SIG-M5 treated with dmso at 0.1 percent for 504 hours (cell line): ENCODE measurements around the gene AHDC1.

Experiments
- DNase-seq: peaks from one replicate; lab custom pipeline; 2025; ENCODE audit not compliant: unreplicated experiment; lab: John Stamatoyannopoulos, UW

Gene AHDC1

DNA sequence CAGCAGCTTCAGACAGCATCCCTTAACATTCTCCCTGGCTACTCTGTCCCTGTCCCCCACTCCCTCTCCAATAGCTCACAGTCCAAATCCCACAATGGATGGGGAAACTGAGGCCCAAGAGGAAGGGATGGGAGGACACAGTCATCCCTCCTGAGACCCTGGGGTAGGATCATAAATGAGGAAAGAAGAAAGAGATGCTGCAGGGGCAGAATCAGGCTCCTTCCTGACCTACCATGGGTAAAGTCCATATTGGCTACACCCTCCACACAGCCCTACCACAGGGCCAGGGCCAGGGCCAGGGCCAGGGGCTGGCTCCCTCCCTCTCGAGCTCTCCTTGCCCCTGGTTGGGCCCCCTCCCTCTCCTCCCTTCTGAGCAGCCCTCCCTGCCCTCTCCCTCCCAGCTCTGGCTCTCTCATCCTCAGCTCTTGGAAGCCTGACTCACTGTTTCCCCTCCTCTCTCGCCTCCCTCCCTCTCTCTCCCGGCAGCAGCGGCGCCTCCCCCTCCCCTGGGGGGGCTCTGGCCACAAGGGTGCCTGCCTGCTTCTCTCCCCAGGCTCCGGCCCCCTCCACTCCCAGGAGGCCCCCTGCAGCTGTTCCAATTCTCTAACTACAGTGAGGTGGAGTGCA lies 4.9 kb downstream of the AHDC1 start:
- DNase-seq, result peak; percentile 24

DNA sequence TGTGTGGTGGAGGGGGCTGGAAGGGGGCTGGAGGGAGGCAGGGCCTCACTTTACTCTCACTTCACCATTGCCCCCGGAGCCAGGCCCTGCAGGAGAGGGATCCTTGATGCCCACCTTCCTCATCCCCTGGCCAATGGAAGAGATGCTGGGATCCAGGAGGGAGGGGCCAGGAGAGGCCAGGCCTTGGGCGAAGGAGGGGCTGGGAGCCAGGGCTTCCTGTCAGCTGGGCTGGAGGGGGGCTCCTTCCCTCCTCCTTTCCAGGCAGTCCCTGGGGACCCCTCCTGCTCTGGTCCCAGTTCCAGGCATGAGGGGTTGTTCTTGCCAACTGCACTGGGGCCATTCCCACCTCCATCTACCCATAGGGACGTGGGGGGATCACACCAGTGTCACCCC lies 5.7 kb downstream of the AHDC1 start:
- no peak for DNase-seq

DNA sequence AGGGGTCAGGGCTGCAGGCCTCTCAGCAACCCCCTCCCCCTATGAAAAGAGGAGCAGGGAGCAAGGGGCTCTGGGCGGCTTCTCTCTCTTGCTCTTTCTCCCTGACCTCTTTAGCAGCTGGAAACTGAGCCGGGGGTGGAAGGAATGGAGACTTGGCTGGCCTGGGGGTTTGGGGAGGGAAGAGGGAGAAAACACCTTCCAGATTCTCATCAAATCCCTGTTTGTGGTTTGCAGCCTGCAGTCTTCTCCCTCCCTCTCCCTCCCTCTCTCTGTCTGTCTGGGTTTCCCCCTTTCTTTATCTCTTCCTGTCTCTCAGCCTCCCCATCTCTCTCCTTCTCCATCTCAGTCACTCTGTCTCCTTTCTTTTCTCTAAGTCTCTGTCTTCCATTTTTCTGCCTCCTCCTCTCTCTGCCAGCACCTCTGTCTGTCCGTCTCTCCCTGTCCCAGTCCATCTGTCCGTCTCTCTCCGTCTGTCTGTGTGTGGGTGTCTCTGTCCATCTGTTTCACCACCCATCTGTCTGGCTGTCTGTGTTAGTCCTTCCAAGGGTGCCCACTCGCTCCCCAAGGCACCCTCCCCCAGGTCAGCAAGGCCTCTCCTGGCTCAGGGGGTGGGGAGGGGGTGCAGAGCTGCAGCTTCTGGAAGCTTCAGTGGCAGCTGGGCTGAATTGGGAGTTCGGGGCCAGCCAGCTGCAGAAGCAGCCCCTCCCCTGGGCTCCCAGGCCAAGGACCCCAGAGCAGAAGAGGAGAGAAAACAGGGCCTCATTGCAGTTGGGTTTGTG lies 6.2 kb downstream of the AHDC1 start:
- no peak for DNase-seq

DNA sequence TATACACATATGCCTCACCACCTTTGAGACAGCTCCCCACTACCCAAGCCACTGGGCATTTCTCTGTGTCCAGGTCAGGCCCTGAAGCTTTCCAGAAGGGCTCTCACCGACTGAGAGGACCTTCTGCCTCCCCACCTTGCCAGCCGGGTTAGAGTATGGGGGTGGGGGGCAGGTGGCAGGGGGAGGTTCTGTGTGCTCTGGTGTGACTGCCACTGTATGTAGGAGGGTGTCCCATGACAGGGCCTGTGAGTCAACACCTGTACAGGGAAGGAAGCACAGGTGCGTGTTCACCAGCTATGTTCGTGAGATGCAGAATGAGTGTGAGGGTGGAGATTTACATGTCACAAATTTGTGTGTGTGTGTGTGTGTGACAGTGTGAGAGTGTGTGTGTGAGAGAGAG lies 7.0 kb downstream of the AHDC1 start:
- DNase-seq, result no peak

DNA sequence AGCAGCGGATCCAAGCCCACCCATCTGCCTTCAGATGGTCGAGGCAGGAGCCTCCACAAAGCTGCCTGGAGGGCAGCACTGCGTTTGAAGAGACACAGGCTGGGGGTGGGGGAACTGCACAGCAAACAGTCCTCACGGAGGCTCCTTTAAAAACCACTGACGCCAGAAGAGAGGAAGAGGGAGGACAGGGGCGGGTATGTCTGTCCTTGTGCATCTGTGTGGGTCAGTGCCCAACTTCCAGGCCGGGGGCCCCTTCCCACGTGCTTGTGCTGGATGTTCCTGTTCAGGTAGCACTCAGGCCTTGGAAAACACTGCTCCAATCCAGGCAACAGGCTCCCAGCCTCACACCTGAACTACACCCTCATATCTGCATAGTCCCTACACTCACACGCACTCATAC lies 7.7 kb downstream of the AHDC1 start:
- no peak for DNase-seq

DNA sequence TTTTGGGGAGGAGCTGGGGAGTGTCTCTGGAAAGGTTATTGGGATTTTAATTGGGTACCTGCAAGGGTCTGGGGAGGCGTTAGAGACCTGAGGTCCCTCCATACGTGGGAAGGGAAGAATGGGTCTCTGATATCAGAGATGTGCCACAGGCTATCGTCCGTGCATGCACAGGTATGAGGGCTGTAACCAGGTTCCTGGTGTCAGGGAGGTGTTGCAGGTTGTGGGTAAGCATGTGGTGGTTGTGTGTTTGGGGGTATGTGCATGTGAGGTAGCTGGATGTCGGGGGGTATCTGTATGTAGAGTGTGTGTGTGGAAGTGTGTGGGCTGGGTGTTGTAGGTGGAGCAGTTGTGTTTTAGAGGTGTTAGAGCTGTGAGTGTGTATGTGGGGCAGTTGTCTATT lies 8.3 kb downstream of the AHDC1 start:
- no peak for DNase-seq

DNA sequence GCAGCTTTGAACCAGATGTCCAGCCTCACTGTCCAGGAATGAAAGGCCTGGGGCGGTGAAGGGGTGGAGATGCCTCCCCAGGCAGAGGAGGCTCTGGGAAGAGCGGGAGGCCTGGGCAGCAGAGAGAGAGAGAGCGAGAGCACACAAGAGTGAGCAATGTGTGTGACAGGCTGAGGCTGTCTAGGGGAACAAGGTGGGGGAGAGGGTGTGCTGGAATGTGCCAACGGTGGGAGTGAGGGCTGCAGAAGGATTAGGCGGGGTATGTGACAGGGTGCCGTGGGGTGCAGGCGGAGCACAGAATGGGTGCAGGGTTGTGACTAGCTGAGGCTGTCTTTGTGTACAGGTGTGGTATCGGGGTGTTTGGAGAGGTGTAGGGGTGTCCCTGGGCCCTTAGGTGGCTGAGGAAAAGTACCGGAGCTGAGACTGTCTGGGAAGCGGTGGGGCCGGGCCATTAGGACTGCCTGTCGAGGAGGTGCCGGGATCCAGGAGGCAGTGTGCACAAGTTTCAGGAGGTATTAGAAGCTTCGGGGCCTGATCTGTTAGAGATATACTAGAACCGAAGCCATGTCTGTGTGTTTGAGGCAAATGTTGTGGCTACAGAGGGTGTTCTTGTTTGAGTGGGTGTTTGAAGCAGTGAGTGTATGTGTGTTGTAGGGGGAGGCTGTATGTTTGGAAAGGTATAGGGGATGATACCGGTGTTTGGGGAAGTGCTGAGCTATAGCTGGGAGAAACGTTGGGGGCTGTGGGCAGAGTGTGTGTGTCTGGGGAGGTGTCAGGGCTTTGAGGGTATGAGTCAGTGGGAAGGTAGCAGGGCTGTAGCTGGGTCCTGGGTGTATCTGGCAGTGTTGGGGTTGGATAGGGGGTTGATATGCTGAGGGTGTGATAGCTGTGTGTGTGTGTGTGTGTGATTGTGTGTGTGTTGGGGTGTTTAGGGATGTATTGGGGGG lies 9.1 kb downstream of the AHDC1 start:
- no peak for DNase-seq

DNA sequence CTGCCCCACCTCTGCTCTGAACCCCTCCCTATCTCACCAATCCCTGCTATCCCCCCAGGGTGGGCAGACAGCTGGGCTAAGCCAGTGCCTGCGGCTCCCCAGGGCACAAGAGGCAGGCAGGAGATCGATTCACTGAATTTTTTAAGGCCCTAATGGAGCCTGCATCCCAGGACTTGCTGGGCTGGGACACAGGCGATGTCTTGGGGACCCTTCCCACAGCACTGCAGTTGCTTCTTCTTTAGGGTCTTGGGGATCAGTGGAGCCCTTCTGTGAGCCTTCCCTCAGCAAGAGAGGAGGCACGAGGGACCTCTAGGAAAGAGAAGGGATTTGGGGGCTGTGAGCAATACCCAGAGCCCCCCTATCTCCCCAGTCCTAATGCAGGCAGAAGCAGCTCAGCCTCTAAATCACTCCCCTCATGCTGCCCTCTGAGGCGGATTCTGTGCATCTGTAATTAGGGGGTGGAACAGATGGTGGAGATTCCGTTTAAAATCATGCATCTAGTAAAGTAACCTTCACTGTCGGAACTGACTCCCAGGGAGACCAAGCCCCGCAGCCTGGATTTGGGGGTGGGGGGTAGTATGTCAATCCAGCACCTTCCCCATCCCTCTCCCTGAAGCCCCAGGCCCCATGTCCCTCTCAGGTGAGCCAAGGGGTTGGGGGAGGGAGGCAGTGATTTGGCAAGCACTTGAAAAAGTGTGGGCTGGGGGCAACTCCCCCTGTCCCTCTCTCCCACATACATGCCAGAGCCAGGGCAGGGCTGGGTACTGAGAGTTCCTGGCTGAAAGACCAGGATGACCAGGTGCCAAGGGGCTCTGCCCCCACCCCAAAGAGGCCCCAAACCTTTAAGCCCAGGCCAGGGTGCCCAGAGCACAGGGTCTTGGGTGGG lies 10.0 kb downstream of the AHDC1 start:
- no peak for DNase-seq

DNA sequence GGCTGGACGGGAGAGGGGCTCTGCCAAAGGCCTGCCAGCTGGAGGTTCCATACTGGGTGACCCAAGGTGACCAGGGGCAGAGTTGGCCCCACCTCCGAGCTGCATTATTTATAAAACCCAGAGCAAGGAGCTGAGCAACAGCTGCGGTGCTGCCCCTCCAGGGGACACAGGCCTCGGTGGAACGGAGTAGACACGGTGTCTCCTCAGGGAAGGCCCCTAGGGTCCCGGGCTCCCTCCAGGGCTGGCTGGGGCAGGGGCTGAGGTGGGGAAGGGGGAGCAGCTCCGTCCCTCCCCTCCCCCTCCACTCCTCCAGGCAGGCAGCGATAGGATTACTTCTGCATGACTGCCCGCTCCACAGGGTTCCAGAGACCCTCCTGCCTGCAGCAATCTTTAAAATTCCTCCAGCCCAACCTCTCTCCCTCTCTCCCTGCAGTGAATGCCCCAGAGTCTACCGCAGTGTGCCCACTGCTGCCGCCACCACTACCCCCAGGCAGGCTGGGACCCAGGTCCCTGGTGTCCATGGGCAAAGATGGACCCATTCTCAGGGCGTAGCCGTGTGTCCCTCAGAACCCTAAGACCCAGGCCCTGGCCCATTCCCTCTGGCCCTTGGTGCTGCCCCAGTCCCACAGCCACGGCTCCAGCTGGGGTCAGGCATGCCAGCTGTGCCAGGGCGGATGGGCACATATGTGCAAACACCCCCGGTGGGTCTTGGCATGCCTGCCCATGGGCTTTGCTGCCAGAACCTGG lies 10.8 kb downstream of the AHDC1 start:
- DNase-seq, result no peak

DNA sequence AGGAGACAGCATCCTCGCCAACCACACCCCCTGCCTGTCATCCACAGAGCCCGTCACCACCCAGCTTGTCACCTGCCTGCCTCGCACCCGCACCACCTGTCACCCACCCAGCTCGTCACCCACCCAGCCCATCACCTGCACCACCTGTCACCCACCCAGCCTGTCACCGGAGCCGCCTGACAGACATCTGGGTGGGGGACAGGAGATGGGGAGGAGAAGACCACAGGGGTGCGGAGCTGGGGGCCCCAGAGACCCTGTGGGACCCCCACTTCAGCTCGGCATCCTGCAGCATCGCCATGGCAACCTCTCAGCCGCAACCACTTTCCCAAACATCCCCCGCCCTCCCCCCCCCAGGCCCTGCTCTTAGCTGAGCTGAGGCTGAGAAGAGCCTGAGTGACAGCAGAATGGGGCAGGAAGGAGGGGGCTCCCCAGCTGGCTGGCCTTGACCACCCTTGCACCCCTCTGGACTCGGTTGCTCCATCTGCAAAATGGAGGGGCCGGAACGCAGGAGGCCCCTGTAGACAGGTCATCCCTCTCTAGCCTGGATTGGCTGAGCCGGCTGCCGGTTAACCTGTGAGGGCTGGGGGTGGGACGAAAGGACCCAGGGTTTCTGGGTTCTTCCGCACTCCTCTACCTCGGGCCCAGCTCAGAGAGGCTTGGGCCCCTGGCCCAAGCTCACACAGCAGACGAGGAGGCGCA lies 11.6 kb downstream of the AHDC1 start:
- no peak for DNase-seq

DNA sequence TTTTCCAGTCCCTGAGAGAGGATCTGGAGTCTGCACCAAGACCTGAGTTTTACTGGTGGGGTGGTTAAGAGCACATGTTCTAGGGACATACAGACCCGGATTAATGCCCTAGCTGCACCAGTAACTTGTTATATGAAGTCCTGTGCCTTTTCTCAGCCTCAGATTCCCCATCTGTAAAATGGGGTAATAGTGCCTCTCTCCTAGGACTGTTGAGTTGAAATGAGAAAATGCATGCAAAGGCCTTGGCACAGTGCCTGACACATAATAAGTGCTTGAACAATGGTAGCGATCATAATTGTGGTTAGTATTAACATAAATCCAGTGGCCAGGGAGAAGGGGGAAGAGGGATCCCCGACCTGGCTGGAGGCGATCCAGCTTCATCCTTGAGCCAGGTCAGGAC lies 12.3 kb downstream of the AHDC1 start:
- no peak for DNase-seq

DNA sequence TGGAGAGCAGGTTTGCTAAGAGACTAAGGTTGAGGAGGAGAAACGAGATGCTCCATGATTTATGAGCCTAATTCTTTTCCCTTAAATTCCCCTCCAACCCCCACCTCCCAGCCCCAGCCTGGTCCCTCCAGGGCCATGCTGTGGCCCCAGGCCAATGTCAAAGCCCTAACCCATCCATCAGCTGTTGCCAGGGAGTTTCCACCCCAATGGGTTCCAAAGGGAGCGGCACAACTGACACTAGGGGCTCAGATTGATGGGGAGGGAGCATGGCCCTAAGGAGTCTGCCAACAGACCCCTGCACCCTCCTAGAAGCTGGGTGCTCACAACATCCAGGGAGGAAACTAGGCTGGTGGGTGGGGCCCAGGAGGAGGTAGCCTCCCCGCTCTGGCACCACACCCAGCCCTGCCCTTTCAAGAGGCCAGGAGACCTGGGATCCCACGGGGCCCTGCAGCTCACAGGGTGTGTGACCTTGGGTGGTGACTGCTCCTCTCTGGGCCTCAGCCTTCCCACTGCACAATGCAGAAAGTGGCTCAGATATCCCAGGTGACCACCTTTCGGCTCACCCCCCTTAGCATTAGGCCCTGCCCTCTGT lies 12.9 kb downstream of the AHDC1 start:
- no peak for DNase-seq

DNA sequence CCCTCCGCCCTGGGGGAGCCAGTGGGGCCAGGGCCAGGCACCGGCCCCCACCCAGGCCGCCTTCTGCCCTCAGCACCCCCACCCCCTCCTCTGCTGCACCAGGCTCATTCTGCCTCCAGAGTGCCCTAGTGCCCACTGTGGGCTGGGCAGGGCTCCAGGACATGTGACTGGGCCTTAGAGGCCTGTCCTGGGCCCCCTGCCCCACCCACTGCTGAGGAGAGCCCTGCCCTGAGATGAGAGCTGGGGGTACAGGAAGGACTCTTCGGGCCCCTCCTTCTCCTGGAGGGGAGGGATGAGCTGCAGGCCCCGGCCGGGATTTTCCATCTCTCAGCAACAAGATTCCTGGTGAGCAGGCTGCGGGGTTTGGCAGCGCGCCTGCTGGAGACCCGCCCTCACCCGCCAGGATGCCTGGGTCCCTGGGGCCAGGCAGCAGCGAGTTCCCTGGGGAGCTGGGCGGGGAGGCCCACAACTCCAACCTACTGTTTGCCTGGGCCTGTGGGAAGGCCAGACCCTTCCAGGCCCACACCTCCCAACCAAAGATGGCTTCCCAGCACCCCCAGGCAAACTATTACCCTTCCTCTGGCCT lies 14.0 kb downstream of the AHDC1 start:
- no peak for DNase-seq

DNA sequence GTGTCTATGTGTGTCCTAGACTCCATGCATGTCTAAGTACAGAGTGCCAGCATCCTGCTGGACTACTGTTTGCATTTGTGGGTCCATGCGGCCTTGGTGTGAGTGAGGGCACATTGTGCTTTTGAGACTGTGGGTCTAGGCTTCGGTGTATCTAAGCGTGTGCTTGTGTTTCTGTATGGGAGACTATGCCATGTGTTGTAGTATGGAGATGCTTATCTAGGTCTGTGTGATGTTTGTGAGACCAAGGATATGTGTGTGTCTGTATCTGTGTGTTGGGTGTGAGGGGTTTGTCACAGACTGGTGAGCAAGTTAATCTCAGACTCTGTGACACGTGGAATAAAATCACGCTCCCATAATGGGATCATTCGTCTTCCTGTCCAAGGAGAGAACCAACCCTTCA lies 14.5 kb downstream of the AHDC1 start:
- DNase-seq, result no peak

DNA sequence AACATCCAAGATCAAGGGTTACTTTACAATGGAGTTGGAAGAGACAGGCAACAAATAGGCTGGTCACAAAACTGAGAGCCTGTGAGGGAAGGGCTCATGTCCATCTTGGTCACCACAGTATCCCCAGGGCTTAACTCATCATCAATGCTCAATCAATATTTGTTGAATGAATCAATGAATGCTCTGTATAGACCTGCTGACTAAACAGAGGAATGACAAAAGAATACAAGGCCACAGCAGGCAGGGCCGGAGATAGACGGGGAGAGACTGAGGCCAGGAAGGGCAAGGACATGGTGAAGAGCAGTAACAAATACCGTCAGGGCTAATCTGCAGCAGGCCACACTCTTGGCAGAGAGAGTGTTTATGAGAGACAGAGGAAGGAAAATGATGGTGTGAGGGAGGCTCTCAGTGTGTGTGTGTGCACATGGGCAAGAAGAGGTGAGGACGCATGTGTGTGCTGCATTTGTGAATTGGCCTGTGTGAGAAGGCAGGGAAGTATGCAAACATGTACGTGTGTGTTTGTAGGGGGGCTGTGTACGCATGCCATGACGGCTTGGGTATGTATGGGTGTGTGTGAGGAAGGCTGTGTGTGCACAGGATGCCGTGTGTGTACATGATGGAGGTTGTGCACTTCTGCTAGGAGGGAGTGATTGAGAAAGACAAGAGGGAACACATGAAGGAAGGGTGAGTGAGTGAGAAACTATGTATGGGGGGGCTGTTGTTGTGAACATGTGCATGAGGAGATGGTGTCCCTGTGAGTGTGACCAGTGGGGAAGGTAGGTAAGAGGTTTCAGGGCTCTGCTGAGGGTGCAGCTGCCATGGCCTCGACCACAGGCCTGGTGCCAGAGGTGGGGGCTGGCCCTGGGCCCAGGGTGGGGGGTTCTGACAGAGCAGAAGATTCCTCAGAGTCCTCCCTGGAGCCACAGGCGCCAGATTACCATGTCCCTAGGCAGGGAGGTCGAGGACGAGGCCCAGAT lies 15.4 kb downstream of the AHDC1 start:
- no peak for DNase-seq

DNA sequence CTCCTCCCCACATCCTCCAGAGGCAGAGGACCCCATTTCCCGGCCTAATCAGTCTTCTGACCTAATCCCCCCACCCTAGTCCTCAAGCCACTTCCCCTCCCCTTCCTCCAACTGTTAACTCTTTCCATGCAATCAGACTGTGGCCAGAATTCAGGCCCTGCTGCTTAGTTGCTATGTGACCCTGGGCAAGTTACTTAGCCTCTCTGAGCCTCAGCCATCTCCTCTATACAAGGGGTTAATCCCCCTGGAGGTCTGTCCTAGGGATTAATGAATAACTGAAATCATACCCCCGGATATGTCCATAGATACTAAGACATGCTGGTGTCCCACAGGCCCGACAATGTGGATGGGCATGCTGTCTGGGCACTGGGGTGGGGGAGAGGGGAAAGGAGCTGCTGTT lies 18.3 kb downstream of the AHDC1 start:
- DNase-seq, result no peak

DNA sequence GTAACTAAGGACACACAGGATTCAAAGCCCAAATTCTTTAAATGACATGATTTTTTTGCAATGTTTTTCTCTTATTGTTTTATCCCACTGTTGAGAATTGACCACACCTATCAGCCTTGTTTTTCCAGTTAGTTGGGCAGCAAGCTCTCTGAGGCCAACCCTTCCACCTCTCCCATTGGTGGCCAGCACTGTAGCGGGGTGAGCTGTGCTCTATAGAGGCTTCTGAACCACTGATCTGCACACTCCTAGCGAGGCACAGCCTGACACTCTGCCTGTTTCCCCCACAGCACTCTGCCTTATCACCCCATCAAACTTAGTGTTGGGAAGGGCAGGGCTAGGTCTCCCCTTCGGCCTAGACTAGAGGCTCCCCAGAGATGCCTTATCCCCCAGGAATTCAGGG lies 19.5 kb downstream of the AHDC1 start:
- DNase-seq, result no peak

DNA sequence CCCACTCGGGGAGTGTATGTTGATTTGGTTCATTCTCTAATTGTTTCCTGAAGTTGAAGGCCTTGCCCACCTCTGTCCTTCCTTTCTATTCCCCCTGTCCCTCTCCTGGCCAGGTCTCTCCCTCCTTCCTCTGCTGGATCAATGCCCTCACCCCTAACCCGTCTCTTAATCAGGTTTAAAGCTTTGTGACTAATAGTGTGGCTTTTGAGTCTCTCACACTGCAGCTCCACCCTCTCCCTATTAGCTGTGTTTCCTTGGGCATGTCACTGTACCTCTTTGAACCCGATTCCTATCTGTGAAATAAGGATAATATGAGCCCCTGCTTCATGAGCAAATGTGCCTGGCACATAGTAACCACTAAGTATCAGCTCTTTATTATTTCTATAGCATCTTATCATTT lies 20.5 kb downstream of the AHDC1 start:
- DNase-seq, result no peak
